GM19372 (cell line): Measurements from ENCODE around the gene RAD9A.
"Not testable (repeated sequence)": the region's sequence is repeated elsewhere in the genome, so short reads cannot be mapped to it uniquely, and the experiment has no call there.

ENCODE experiments used
- ATAC-seq: cut with Tn5 transposase; IDR thresholded peaks from one replicate; pipeline ENCODE4 v1.9.1; 2021; ENCODE audit warnings: mild to moderate bottlenecking, low read depth, moderate library complexity; ENCODE audit not compliant: unreplicated experiment

The RAD9A gene

GRCh38 chr11:67421430-67422031 is 29.7 kb downstream of the RAD9A start:
- ATAC-seq: no peak

GRCh38 chr11:67422891-67423290 is 31.1 kb downstream of the RAD9A start:
- no peak for ATAC-seq

- no peak for ATAC-seq
These were observed 31.7 kb downstream of the RAD9A start for GRCh38 chr11:67423466-67423865.

GRCh38 chr11:67423891-67424613 is 32.3 kb downstream of the RAD9A start:
- no peak for ATAC-seq

GRCh38 chr11:67427364-67427859 is 35.6 kb downstream of the RAD9A start:
- ATAC-seq: not testable (repeated sequence)

- peak; percentile 92 for ATAC-seq
These were observed 36.5 kb downstream of the RAD9A start, which contains the start of gene RPS6KB2 for GRCh38 chr11:67428052-67429001. TSS of gene RPS6KB2 (plus strand) at chr11:67428494. CDS start at chr11:67428546, 52 bp downstream.

GRCh38 chr11:67429038-67429668 is 37.4 kb downstream of the RAD9A start:
- no peak for ATAC-seq

- ATAC-seq: no peak
These were observed 37.9 kb downstream of the RAD9A start for GRCh38 chr11:67429722-67430121.

GRCh38 chr11:67431346-67432249 is 39.8 kb downstream of the RAD9A start:
- ATAC-seq: no peak

- ATAC-seq: no peak
These were observed 41.0 kb downstream of the RAD9A start for GRCh38 chr11:67432655-67433349.

- no peak for ATAC-seq
These were observed 42.0 kb downstream of the RAD9A start for GRCh38 chr11:67433536-67434394.

- ATAC-seq: no peak
These were observed 42.7 kb downstream of the RAD9A start for GRCh38 chr11:67434395-67434881.

GRCh38 chr11:67435031-67435726 is 43.4 kb downstream of the RAD9A start:
- ATAC-seq: no peak

- no peak for ATAC-seq
These were observed 44.1 kb downstream of the RAD9A start for GRCh38 chr11:67435727-67436458.

- ATAC-seq: peak; percentile 41
These were observed 44.8 kb downstream of the RAD9A start for GRCh38 chr11:67436459-67437081.
